HFFc6 (cell line): Measurements from ENCODE around the gene TBC1D23. TPM values are rescaled to one million over a fixed set of nuclear protein-coding genes. Genes with fewer than 3 reads are reported as not detected.

ENCODE experiments used
- DNase-seq: peaks from one replicate; pipeline ENCODE4 v3.0.0-alpha.2; 2018
- H3K27ac Mint-ChIP-seq: 2 replicates; pipeline ENCODE4 v1.8.0; 2020; ENCODE audit warnings: mild to moderate bottlenecking, mixed read lengths
- H3K27me3 Mint-ChIP-seq: 2 replicates; pipeline ENCODE4 v1.8.0; 2021; ENCODE audit warnings: mild to moderate bottlenecking, moderate library complexity, mixed read lengths; ENCODE audit not compliant: insufficient read depth
- H3K36me3 Mint-ChIP-seq: 2 replicates; pipeline ENCODE4 v1.8.0; 2021; ENCODE audit warnings: low read depth, mixed read lengths
- H3K4me1 Mint-ChIP-seq: 2 replicates; pipeline ENCODE4 v1.8.0; 2020; ENCODE audit warnings: low read depth, mixed read lengths
- H3K4me3 Mint-ChIP-seq: 2 replicates; pipeline ENCODE4 v1.8.0; 2020; ENCODE audit warnings: mild to moderate bottlenecking, moderate library complexity, mixed read lengths
- H3K9me3 Mint-ChIP-seq: 2 replicates; pipeline ENCODE4 v1.8.0; 2020; ENCODE audit warnings: mild to moderate bottlenecking, mixed read lengths
- CTCF ChIP-seq: fragments of 200-600 bp; sonication (generic); IDR thresholded peaks from 2 replicates; pipeline ENCODE4 v1.5.0; 2021; ENCODE audit warnings: antibody characterized with exemption, mild to moderate bottlenecking
- total RNA-seq, 6 experiments: library from RNA; stranded (reverse); fragmentation: NEBNext Ultra II Directional; extraction: Animal tissue kit (Norgen Biotek cat#: 25700); gene quantifications; 2 replicates in 1 of 6; 3 replicates in 5 of 6; pipeline ENCODE4 v1.2.3, GENCODE V29; 2021

TBC1D23 gene
- total RNA-seq, 6 experiments from 2014 or later = 62.1 to 76.5 (median 72.9) TPM

DNA sequence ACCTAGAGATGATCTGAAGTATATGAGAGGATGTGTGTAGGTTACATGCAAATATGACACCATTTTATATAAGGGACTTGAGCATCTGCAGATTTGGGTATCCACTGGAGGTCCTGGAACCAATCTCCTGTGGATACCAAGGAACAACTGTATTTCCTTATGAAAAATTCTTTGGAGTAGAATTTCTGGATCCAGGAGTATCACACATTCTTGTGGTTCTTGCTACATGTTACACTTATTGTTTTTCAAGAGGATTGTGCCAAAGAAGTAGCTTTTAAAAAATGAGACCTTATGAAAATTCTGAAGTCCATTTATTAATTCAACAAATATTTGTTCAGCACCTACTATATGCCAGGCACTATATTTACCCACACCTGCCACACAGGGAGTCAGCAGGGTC is 15.7 kb upstream of the TBC1D23 start:
- DNase-seq = no peak

GRCh38 chr3:100245927-100246326 is 14.9 kb upstream of the TBC1D23 start:
- no peaks in the 10 kb centered on the region for H3K36me3 Mint-ChIP-seq

More for the DNA sequence above, 15.7 kb upstream of the TBC1D23 start:
- H3K4me1 Mint-ChIP-seq = peaks cover 26% of the 10 kb centered on the region
- H3K9me3 Mint-ChIP-seq = no peaks in the 10 kb centered on the region
- TF ChIP-seq CTCF = no peak
- H3K4me3 Mint-ChIP-seq = no peak overlapping the region
- peaks cover 4% of the 10 kb centered on the region; the same call in 1 of the 2 replicates for H3K27me3 Mint-ChIP-seq
- H3K27ac Mint-ChIP-seq = no peak overlapping the region
- H3K36me3 Mint-ChIP-seq = no peaks in the 10 kb centered on the region

DNA sequence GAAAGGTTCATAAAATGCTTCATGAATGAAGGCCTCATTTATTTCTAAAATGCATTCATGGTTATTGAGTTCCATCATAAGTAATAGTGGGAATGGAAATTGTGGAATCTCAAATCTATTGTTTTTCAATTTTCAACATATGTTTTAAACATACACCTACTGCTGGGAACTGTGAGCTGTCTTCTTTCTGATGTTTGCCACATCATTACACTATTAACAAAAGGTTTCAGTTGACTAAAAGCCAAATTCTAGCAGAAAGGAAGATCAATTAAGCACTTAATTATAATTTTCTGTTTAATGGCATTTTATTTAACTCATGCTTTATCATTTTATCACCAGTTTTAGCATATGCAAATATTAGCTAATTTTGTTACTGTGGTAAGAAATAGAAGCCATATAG is 13.8 kb upstream of the TBC1D23 start:
- H3K36me3 Mint-ChIP-seq = no peaks in the 10 kb centered on the region
- no peak for DNase-seq
- peaks cover 26% of the 10 kb centered on the region for H3K4me1 Mint-ChIP-seq
- H3K4me3 Mint-ChIP-seq = no peak overlapping the region
- peaks cover 2% of the 10 kb centered on the region; the same call in 1 of the 2 replicates for H3K27me3 Mint-ChIP-seq
- H3K27ac Mint-ChIP-seq = no peak overlapping the region
- no peaks in the 10 kb centered on the region for H3K9me3 Mint-ChIP-seq
- TF ChIP-seq CTCF = no peak

More at GRCh38 chr3:100245927-100246326, 14.9 kb upstream of the TBC1D23 start:
- no peak for TF ChIP-seq CTCF
- H3K9me3 Mint-ChIP-seq = no peaks in the 10 kb centered on the region
- DNase-seq = peak; percentile 39
- H3K4me1 Mint-ChIP-seq = peaks cover 26% of the 10 kb centered on the region
- peaks cover 2% of the 10 kb centered on the region; the same call in 1 of the 2 replicates for H3K27me3 Mint-ChIP-seq
- H3K4me3 Mint-ChIP-seq = peak overlapping the region; percentile 1; the same call in 1 of the 2 replicates
- peak overlapping the region; percentile 53 for H3K27ac Mint-ChIP-seq

GRCh38 chr3:100252001-100252400 is 8.8 kb upstream of the TBC1D23 start:
- H3K36me3 Mint-ChIP-seq = no peaks in the 10 kb centered on the region
- H3K9me3 Mint-ChIP-seq = no peaks in the 10 kb centered on the region
- no peak overlapping the region for H3K4me3 Mint-ChIP-seq
- peaks cover 16% of the 10 kb centered on the region for H3K4me1 Mint-ChIP-seq
- H3K27ac Mint-ChIP-seq = no peak overlapping the region
- H3K27me3 Mint-ChIP-seq = peaks cover 5% of the 10 kb centered on the region; the same call in 1 of the 2 replicates
- no peak for DNase-seq
- no peak for TF ChIP-seq CTCF

DNA sequence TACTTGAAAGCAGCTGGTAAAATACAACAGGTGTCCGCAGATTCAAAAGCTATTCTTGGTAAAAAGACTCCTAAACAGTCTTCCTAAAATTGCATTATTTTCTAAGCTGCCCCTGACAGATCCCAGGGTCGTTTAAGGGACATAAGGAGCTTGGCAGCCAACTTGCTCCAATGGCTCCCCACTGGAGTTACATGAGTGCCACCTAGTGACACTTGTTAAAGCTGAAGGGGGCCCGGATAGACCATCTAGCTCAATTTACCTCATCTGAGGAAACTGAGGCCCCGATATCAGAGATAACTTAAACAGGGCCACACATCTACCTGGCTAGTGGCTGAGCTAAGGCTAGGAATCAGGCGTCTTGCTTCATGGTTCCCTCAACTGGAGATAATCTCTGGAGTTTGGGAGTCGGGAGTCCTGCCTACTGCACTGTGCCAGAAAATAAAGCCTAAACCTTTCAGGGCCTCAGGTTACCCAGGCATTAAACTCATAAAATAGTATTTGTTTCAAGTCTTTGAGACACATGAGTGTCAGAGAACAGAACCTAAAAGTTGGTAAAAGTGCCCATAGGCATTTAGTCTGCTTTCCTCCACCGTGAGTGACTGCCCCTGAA is 6.5 kb upstream of the TBC1D23 start:
- Mint-ChIP-seq H3K9me3 (no peaks in the 10 kb centered on the region), H3K36me3 (no peaks in the 10 kb centered on the region), H3K4me1 (peaks cover 34% of the 10 kb centered on the region), H3K27me3 (peaks cover 5% of the 10 kb centered on the region; the same call in 1 of the 2 replicates), H3K27ac (no peak overlapping the region), H3K4me3 (no peak overlapping the region)
- peak; percentile 31 for DNase-seq
- peak; percentile 85 for TF ChIP-seq CTCF
